Measurements from ENCODE around the gene RNU4-1. TPM values are rescaled to one million over a fixed set of nuclear protein-coding genes. Genes with fewer than 3 reads are reported as not detected.

Gene RNU4-1
- polyA plus RNA-seq, 1 donor (not counting 4 experiments of a cell fraction or from before 2014, with no cell fraction given), result under 0.01 TPM

- Histone ChIP-seq H2AFZ (ENCODE audit: control insufficient read depth, low read length) (no peak overlapping the region), H3K9me1 (ENCODE audit: control insufficient read depth, extremely low read depth, insufficient read depth, low read length) (peaks cover 2% of the 10 kb centered on the region), H3K27ac (ENCODE audit: control insufficient read depth, insufficient read depth, low read length) (peak overlapping the region; percentile 59), H3K9ac (ENCODE audit: control insufficient read depth, extremely low read depth, insufficient read depth, low read length) (peak overlapping the region; percentile 19), H3K4me2 (ENCODE audit: control insufficient read depth, extremely low read depth, insufficient read depth, low read depth, low read length) (peak overlapping the region; percentile 64), H3K36me3 (ENCODE audit: control insufficient read depth in 2 of 2, extremely low read depth in 1 of 2, insufficient read depth in 2 of 2, low read length in 2 of 2) (peaks cover 26 to 43% of the 10 kb centered on the region in 2 experiments), H3K9me3 (ENCODE audit: control insufficient read depth, low read depth, low read length) (no peaks in the 10 kb centered on the region), H3K27me3 (ENCODE audit: control insufficient read depth, extremely low read depth, insufficient read depth, low read length) (no peaks in the 10 kb centered on the region), H3K79me2 (ENCODE audit: control insufficient read depth, insufficient read depth, low read length) (peaks cover 92% of the 10 kb centered on the region), H3K4me1 (ENCODE audit: control insufficient read depth, extremely low read depth, insufficient read depth, low read length) (peaks cover 77% of the 10 kb centered on the region), H4K20me1 (ENCODE audit: control insufficient read depth, extremely low read depth, insufficient read depth, low read length) (peaks cover 37% of the 10 kb centered on the region), H3K4me3 (ENCODE audit: control insufficient read depth in 2 of 3, extremely low read depth in 1 of 3, insufficient read depth in 2 of 3, low read depth in 1 of 3, low read length in 3 of 3) (peak overlapping the region in 1 of 3 experiments; percentile 3)
- TF ChIP-seq EZH2 (IDR thresholded peaks at IDR 0.05; ENCODE audit: low read length) (no peak), CTCF (optimal IDR thresholded peaks at IDR 0.05 in 1 of 3, IDR thresholded peaks at IDR 0.05 in 1 of 3, conservative IDR thresholded peaks at IDR 0.05 in 1 of 3; ENCODE audit: extremely low read depth in 1 of 3, insufficient read depth in 2 of 3, low read length in 3 of 3) (no peak)
- dilution Hi-C loops (cut with MboI; ENCODE audit: extremely low pct_ligation_motif_present, low sequenced_read_pairs), result no loop called here
- no peak for DNase-seq (ENCODE audit: low read depth, low spot score)
- FAIRE-seq, result no peak
These were observed 42.9 kb downstream of the RNU4-1 start for GRCh38 chr12:120249875-120250795.

- H3K4me2 ChIP-seq (ENCODE audit: control insufficient read depth, extremely low read depth, insufficient read depth, low read depth, low read length), result peak overlapping the region; percentile 64
- H3K9me3 ChIP-seq (ENCODE audit: control insufficient read depth, low read depth, low read length), result no peaks in the 10 kb centered on the region
- H3K9ac ChIP-seq (ENCODE audit: control insufficient read depth, extremely low read depth, insufficient read depth, low read length), result peak overlapping the region; percentile 19
- peak overlapping the region in 1 of 3 experiments; percentile 9 for H3K4me3 ChIP-seq (ENCODE audit: control insufficient read depth in 2 of 3, extremely low read depth in 1 of 3, insufficient read depth in 2 of 3, low read depth in 1 of 3, low read length in 3 of 3)
- peaks cover 37% of the 10 kb centered on the region for H4K20me1 ChIP-seq (ENCODE audit: control insufficient read depth, extremely low read depth, insufficient read depth, low read length)
- H3K79me2 ChIP-seq (ENCODE audit: control insufficient read depth, insufficient read depth, low read length), result peaks cover 92% of the 10 kb centered on the region
- H3K27ac ChIP-seq (ENCODE audit: control insufficient read depth, insufficient read depth, low read length), result peak overlapping the region; percentile 59
- H3K27me3 ChIP-seq (ENCODE audit: control insufficient read depth, extremely low read depth, insufficient read depth, low read length), result no peaks in the 10 kb centered on the region
- peaks cover 2% of the 10 kb centered on the region for H3K9me1 ChIP-seq (ENCODE audit: control insufficient read depth, extremely low read depth, insufficient read depth, low read length)
- peaks cover 23 to 38% of the 10 kb centered on the region in 2 experiments for H3K36me3 ChIP-seq (ENCODE audit: control insufficient read depth in 2 of 2, extremely low read depth in 1 of 2, insufficient read depth in 2 of 2, low read length in 2 of 2)
- dilution Hi-C loops (cut with MboI; ENCODE audit: extremely low pct_ligation_motif_present, low sequenced_read_pairs), result no loop called here
- H2AFZ ChIP-seq (ENCODE audit: control insufficient read depth, low read length), result no peak overlapping the region
- peaks cover 76% of the 10 kb centered on the region for H3K4me1 ChIP-seq (ENCODE audit: control insufficient read depth, extremely low read depth, insufficient read depth, low read length)
- no peak for TF ChIP-seq CTCF (optimal IDR thresholded peaks at IDR 0.05 in 1 of 3, IDR thresholded peaks at IDR 0.05 in 1 of 3, conservative IDR thresholded peaks at IDR 0.05 in 1 of 3; ENCODE audit: extremely low read depth in 1 of 3, insufficient read depth in 2 of 3, low read length in 3 of 3)
- no peak for TF ChIP-seq EZH2 (IDR thresholded peaks at IDR 0.05; ENCODE audit: low read length)
- FAIRE-seq (no peak), DNase-seq (ENCODE audit: low read depth, low spot score) (no peak)
These were observed 43.7 kb downstream of the RNU4-1 start for GRCh38 chr12:120249266-120249874.

Measured in keratinocyte (primary cell).